H4 (cell line): ENCODE results near the gene UGDH. TPM values are rescaled to one million over a fixed set of nuclear protein-coding genes. Genes with fewer than 3 reads are reported as not detected.
A peak's percentile ranks its signal among the peaks of the same experiment; 100 is the strongest.
"Not testable (repeated sequence)": the region's sequence is repeated elsewhere in the genome, so short reads cannot be mapped to it uniquely, and the experiment has no call there.

ENCODE experiments used
- DNase-seq: peaks from one replicate; pipeline ENCODE4 v3.0.0-alpha.2; 2015; ENCODE audit warnings: low spot score
- total RNA-seq: library from RNA; depleted of rRNA; stranded (reverse); fragments of >200 nt; shearing (Covaris generic); gene quantifications from 2 replicates; pipeline ENCODE4 v1.2.3, GENCODE V29; 2014; rRNA removed

UGDH gene
- total RNA-seq, result 118 and 170 TPM in 2 replicates

DNA sequence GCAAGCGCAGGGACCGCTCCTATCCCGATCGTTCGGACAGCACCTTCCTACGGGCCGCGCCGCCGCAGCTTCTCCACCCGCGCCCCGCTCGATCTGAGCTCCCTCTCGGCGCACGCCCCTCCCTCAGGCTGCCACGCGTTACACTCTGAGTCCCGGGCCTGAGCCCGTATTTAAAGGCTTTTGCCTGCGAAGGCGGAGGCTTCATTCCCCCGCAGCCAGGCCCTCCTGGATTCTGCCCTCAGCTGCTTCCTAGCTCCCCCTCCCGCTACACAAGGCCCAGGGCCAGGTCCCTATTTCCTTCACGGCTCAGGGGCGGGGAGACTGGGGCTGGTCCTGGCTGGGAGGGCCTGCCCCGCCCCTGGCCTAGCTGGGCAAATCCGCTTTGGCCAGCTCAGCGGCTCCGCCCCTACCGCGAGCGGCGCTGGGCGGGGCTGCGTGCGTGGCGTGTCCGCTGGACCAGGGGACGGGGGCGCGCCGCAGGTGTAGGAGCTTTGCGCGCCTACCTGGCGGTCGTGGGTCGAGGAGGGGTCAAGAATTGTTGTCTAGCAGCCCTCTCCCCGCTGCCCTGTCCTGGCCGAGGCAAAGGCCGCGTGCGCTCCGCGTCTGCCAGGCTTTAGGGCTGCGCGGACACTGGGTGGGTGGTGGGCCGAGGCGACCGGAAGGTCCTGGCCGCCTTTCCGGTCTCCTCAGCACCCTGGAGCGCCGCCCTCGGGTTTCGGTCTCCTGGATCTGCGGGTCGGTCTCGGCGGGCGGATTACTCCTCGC lies at the start of gene UGDH:
Gene UGDH, minus strand, starts transcription at position 144 of the 765 bp plus-strand sequence. CDS start 5,927 bp downstream, outside the sequence.
- peak; percentile 98 for DNase-seq

DNA sequence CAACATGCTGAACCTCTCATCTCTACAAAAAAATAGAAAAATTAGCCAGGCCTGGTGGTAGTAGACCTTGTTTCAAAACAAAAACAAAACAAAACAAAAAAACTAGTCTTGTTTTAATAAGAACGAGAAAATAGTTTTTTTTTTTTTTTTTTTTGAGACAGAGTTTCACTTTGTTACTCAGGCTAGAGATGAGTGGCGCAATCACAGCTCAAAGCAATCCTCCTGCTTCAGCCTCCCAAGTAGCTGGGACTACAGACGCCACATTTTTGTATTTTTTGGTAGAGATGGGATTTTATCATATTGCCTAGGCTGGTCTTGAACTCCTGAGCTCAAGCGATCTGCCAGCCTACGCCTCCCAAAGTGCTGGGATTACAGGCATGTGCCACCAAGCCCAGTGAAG lies 47.7 kb upstream of the UGDH start:
- no peak for DNase-seq

- no peak for DNase-seq
Measured at GRCh38 chr4:39571504-39571903, 44.3 kb upstream of the UGDH start.

GRCh38 chr4:39571054-39571453 lies 43.8 kb upstream of the UGDH start:
- no peak for DNase-seq

GRCh38 chr4:39569209-39569608 lies 42.0 kb upstream of the UGDH start:
- no peak for DNase-seq

DNA sequence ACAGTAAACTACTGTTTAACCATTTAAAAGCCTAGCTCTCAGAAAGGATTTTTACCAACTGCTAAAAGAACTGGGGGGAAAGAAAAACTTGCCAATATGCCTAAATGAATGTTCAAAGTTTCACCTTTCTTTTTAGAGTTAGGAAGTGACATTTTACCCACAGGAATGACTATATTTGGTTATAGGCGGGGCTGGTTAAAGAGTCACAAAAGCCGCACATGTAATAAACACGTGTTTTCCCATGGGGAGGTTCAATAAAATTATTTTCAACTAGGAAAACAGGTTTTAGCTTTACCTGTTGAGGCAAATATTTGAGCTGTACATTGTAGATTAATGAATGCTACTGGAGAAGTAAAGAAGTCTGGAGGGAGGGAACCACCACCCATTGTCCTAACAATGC lies 41.6 kb upstream of the UGDH start:
- DNase-seq, result no peak

GRCh38 chr4:39565878-39566600 lies 38.8 kb upstream of the UGDH start:
- DNase-seq, result peak; percentile 13

- no peak for DNase-seq
Measured at GRCh38 chr4:39563346-39563847, 36.2 kb upstream of the UGDH start.

GRCh38 chr4:39562792-39563191 lies 35.6 kb upstream of the UGDH start:
- DNase-seq, result no peak

DNA sequence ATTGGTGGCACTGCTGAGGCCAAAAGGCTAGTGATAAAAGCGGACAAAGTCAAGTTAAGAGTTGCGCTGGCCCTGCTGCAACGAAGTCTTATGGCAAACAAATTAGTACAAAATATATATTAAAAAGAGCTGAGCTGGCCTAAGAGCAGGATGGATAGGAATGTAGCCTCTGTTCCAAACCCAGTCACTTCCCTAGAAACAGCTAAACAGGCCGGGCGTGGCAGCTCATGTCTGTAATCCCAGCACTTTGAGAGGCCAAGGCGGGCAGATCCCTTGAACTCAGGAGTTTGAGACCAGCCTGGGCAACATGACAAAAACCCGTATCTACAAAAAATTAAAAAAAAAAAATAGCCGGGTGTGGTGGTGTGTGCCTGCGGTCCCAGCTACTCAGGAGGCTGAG lies 32.4 kb upstream of the UGDH start:
- no peak for DNase-seq

DNA sequence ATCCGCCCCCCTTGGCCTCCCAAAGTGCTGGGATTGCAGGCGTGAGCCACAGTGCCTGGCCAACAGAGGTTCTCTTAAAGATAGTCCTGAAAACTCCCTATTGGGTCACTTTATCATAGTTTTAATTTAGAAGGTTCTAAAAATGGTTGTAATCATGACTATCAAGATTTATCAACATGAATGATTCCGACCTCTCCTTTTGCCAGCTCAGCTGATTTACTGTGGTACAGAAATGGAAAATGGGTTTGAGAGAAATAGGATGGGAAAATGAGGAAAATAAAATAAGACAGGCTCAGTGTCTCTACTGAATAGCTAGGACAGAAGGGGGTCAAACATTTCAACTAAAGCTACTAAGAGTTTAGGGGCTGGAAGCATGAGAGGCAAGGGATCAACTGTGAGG lies 28.2 kb upstream of the UGDH start:
- DNase-seq, result no peak

DNA sequence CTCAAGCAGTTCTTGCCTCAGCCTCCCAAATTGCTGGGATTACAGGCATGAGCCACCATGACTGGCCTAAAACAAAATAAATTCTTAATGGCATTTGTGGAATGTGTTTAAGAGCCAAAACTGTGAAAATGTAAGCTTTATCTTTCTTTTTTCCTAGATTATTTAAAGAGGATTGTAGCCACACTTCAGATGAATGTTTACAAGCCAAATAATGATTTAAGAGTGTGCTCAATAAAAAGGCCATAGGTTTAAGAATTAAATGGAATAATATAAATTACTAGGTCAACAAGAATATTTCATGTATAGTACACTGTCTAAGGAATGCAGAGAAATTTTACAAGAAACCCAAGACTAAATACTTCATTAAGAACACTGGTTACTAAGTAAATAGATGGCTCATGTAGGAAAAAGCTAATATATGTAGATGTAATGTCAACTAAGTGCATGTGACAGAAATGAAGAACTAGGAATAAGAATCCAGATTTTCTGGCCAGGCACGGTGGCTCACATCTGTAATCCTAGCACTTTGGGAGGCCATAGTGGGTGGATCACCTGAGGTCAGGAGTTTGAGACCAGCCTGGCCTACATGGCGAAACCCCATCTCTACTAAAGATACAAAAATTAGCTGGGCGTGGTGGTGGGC lies 21.3 kb upstream of the UGDH start:
- DNase-seq, result no peak

DNA sequence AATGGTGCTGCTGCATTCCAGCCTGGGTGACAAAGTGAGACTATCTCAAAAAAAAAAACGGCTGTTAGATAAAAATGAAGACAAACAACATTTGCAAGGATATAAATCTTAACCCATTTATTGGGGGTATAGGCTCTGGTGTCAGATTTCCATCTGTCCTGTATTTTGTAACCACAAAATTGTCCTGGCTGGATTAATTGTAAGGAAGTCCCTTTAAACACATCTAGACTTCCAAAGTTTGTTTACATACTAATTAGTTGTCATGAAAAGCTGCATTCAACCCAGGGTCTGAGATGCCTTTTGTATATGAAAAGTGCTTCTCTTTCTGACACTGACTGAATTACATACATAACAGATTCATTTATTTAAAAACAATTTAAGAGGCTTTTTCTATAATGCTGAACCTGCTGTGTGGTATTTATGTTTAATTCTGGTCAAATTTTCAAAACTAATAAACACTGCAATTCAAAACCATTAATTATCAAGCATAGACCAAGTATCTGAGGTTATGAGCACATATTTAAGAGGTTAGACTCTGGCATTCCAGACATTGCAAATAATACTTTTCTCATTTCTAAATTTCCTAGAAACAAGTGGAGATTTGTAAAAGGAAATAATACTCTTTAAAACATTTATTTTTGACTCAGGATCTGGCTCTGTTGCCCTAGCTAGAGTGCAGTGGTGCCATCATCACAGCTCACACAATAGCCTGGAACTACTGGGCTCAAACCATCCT lies 17.5 kb upstream of the UGDH start:
- peak; percentile 48 for DNase-seq

- not testable (repeated sequence) for DNase-seq
Measured at GRCh38 chr4:39544080-39544479, 16.8 kb upstream of the UGDH start.

GRCh38 chr4:39543034-39543433 lies 15.8 kb upstream of the UGDH start:
- DNase-seq, result no peak

GRCh38 chr4:39542611-39543012 lies 15.4 kb upstream of the UGDH start:
- DNase-seq, result no peak

DNA sequence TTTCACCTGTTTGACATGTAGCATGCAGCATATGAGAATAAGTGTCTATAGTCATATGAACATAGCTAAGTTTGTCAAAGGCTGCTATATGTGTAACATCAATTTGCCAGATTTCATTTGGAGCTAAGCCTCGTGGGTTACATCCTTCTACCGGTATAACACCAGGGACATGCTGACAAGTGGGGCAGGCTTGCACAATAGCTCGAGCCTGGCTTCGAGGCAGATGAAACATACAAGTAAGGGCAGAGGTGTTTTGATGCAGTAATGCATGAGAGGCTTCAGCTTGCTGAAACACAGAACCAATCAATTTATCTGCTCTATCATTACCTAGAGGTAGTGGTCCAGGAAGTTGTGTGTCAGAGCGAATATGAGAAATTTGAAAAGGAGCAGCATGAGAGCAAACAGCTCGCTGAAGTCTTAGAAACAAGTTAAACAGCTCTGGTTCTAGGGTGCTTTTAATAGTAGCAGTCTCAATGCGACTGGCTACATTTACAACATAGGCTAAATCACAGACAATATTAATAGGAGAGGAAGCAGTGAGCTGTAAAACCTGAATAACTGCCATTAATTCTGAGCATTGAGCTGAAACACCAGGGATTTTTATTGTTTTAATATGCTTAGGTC lies 14.9 kb upstream of the UGDH start:
- no peak for DNase-seq

GRCh38 chr4:39539089-39539611 lies 11.9 kb upstream of the UGDH start:
- no peak for DNase-seq

- no peak for DNase-seq
Measured at GRCh38 chr4:39533541-39533940, 6.3 kb upstream of the UGDH start.

GRCh38 chr4:39532237-39532636 lies 5.0 kb upstream of the UGDH start:
- not testable (repeated sequence) for DNase-seq

GRCh38 chr4:39530682-39531081 lies 3.4 kb upstream of the UGDH start:
- no peak for DNase-seq
